GM23338 (cell line): ENCODE data around the gene DLG2. TPM values are rescaled to one million over a fixed set of nuclear protein-coding genes. Genes with fewer than 3 reads are reported as not detected.

ENCODE experiments used
- ATAC-seq: fragments of 200-7000 bp; cut with Tn5 transposase; 3 replicates; pipeline ENCODE4 v1.9.1; 2020
- DNase-seq: peaks from one replicate; pipeline ENCODE4 v3.0.0-alpha.2; 2015; ENCODE audit warnings: low spot score
- H2AFZ ChIP-seq: fragments of 200-600 bp; sonication (generic); 2 replicates; pipeline ENCODE4 v1.8.0; 2016; ENCODE audit warnings: antibody characterized with exemption, mild to moderate bottlenecking, moderate library complexity
- H3F3A ChIP-seq: fragments of 200-600 bp; sonication (generic); replicated peaks from 2 replicates; pipeline ENCODE4 v1.8.0; 2017; ENCODE audit warnings: antibody characterized with exemption, mixed run types, low read depth
- H3K27ac ChIP-seq: fragments of 200-600 bp; sonication (generic); 2 replicates; pipeline ENCODE4 v1.6.1; 2016; ENCODE audit warnings: low read depth
- H3K27me3 ChIP-seq: fragments of 200-600 bp; sonication (generic); 2 replicates; pipeline ENCODE4 v1.8.0; 2016; ENCODE audit warnings: mild to moderate bottlenecking, mixed run types, moderate library complexity; ENCODE audit not compliant: insufficient read depth
- H3K36me3 ChIP-seq: fragments of 200-600 bp; sonication (generic); 2 replicates; pipeline ENCODE4 v1.8.0; 2016; ENCODE audit warnings: mild to moderate bottlenecking; ENCODE audit not compliant: insufficient read depth
- H3K4me1 ChIP-seq: fragments of 200-600 bp; sonication (generic); 2 replicates; pipeline ENCODE4 v1.8.0; 2016; ENCODE audit warnings: mild to moderate bottlenecking, moderate library complexity; ENCODE audit not compliant: insufficient read depth
- H3K4me2 ChIP-seq: fragments of 200-600 bp; sonication (generic); 2 replicates; pipeline ENCODE4 v1.7.1; 2017; ENCODE audit warnings: mixed run types
- H3K4me3 ChIP-seq: fragments of 200-600 bp; sonication (generic); 2 replicates; pipeline ENCODE4 v1.6.1; 2016; ENCODE audit warnings: mixed run types
- H3K79me2 ChIP-seq: fragments of 200-600 bp; sonication (generic); replicated peaks from 2 replicates; pipeline ENCODE4 v1.8.0; 2017; ENCODE audit warnings: mild to moderate bottlenecking; ENCODE audit not compliant: insufficient read depth
- H3K9me2 ChIP-seq: fragments of 200-600 bp; sonication (generic); 2 replicates; pipeline ENCODE4 v1.8.0; 2017; ENCODE audit not compliant: insufficient read depth
- H4K20me1 ChIP-seq: fragments of 200-600 bp; sonication (generic); replicated peaks from 2 replicates; pipeline ENCODE4 v1.8.0; 2017; ENCODE audit warnings: mild to moderate bottlenecking; ENCODE audit not compliant: insufficient read depth
- H3K27ac Mint-ChIP-seq: 2 replicates; pipeline ENCODE4 v1.8.0; 2020; ENCODE audit warnings: inconsistent platforms, mild to moderate bottlenecking, moderate library complexity, mixed read lengths
- H3K27me3 Mint-ChIP-seq: 3 replicates; pipeline ENCODE4 v1.8.0; 2022; ENCODE audit warnings: low read depth, mild to moderate bottlenecking, moderate library complexity, mixed read lengths, inconsistent platforms; ENCODE audit not compliant: insufficient read depth, poor library complexity
- H3K36me3 Mint-ChIP-seq: 3 replicates; pipeline ENCODE4 v1.8.0; 2021; ENCODE audit warnings: low read depth, mild to moderate bottlenecking, inconsistent platforms, moderate library complexity, mixed read lengths
- H3K4me1 Mint-ChIP-seq: 3 replicates; pipeline ENCODE4 v1.8.0; 2020; ENCODE audit warnings: mild to moderate bottlenecking, inconsistent platforms, mixed read lengths
- H3K4me3 Mint-ChIP-seq: 3 replicates; pipeline ENCODE4 v1.8.0; 2021; ENCODE audit warnings: moderate library complexity, mild to moderate bottlenecking, inconsistent platforms, mixed read lengths
- H3K9me3 Mint-ChIP-seq: 3 replicates; pipeline ENCODE4 v1.8.0; 2020; ENCODE audit warnings: moderate library complexity, mild to moderate bottlenecking, inconsistent platforms, mixed read lengths
- CREB1 ChIP-seq: fragments of 250-450 bp; sonication (Bioruptor Pico); IDR thresholded peaks from 2 replicates; pipeline ENCODE4 v1.5.0; 2020; ENCODE audit warnings: low read depth, mild to moderate bottlenecking, moderate library complexity
- CTCF ChIP-seq, 2 experiments: fragments of 200-600 bp in 1 of 2; sonication (generic) in 1 of 2; conservative IDR thresholded peaks; 2 replicates each; pipeline versions ENCODE4 v1.5.1 to v1.6.1; 2016 to 2017; ENCODE audit warnings: antibody characterized with exemption in 2 of 2, low read depth in 2 of 2, mild to moderate bottlenecking in 2 of 2, moderate library complexity in 1 of 2
- EZH2 ChIP-seq: fragments of 200-600 bp; sonication (generic); IDR thresholded peaks from one replicate; pipeline ENCODE4 v1.8.0; 2017; ENCODE audit warnings: antibody characterized with exemption, mild to moderate bottlenecking, low read depth; ENCODE audit not compliant: unreplicated experiment
- EZH2phosphoT487 ChIP-seq: fragments of 200-600 bp; sonication (generic); IDR thresholded peaks from one replicate; pipeline ENCODE4 v1.8.1; 2018; ENCODE audit warnings: antibody characterized with exemption; ENCODE audit not compliant: unreplicated experiment
- JUNB ChIP-seq: IDR thresholded peaks from one replicate; pipeline ENCODE4 v1.6.1; 2016; ENCODE audit warnings: antibody characterized with exemption; ENCODE audit not compliant: unreplicated experiment
- NANOG ChIP-seq: IDR thresholded peaks from 2 replicates; pipeline ENCODE4 v1.6.1; 2016; ENCODE audit warnings: antibody characterized with exemption, borderline replicate concordance
- POLR2AphosphoS5 ChIP-seq: IDR thresholded peaks from 2 replicates; pipeline ENCODE4 v1.6.1; 2016; ENCODE audit warnings: antibody characterized with exemption, low read depth
- REST ChIP-seq: IDR thresholded peaks from one replicate; pipeline ENCODE4 v1.6.1; 2018; ENCODE audit warnings: antibody characterized with exemption; ENCODE audit not compliant: unreplicated experiment
- STAT1 ChIP-seq: IDR thresholded peaks from one replicate; pipeline ENCODE4 v1.6.1; 2016; ENCODE audit warnings: antibody characterized with exemption; ENCODE audit not compliant: unreplicated experiment
- ZNF114 ChIP-seq: fragments of 250-450 bp; sonication (Bioruptor Pico); IDR thresholded peaks from 2 replicates; pipeline ENCODE4 v1.5.0; 2020; ENCODE audit warnings: mild to moderate bottlenecking, moderate library complexity
- ZNF331 ChIP-seq: fragments of 250-450 bp; sonication (Bioruptor Pico); IDR thresholded peaks from 2 replicates; pipeline ENCODE4 v1.5.0; 2020; ENCODE audit warnings: low read depth, mild to moderate bottlenecking, moderate library complexity
- ZNF462 ChIP-seq: fragments of 250-450 bp; sonication (Bioruptor Pico); IDR thresholded peaks from 2 replicates; pipeline ENCODE4 v1.5.0; 2020; ENCODE audit warnings: mild to moderate bottlenecking, moderate library complexity
- polyA plus RNA-seq: library from polyadenylated mRNA; unstranded; fragments of >200 nt; fragmentation: Nextera tagmentation; extraction: Ambion mirVana; gene quantifications from 2 replicates; pipeline ENCODE4 v1.2.1, GENCODE V29; 2016
- total RNA-seq: library from RNA; depleted of rRNA; stranded (reverse); fragments of >200 nt; shearing (Covaris generic); gene quantifications from 2 replicates; pipeline ENCODE4 v1.2.3, GENCODE V29; 2014
- TF ChIP-seq, protein P1 (sequence below): IDR thresholded peaks from 2 replicates; pipeline ENCODE4 v1.6.1; 2016; ENCODE audit warnings: antibody characterized with exemption

DLG2 gene
- total and polyA plus RNA-seq, 2 experiments from 2014 or later, result 19.8 to 21.5 TPM

GRCh38 chr11:83725728-83726127 lies 1901.4 kb downstream of the DLG2 start:
- Histone ChIP-seq H4K20me1 (no peaks in the 10 kb centered on the region), H2AFZ (no peak overlapping the region), H3K9me2 (no peaks in the 10 kb centered on the region), H3K36me3 (no peaks in the 10 kb centered on the region), H3K4me3 (peak overlapping the region; percentile 55), H3K4me1 (peaks cover 44% of the 10 kb centered on the region), H3K27ac (peak overlapping the region; percentile 98), H3K4me2 (peak overlapping the region; percentile 61), H3K79me2 (no peaks in the 10 kb centered on the region; the same call in none of the 2 replicates), H3F3A (0 out of 2 replicates have a peak, but pooled peaks cover 6% of the 10 kb centered on the region), H3K27me3 (no peaks in the 10 kb centered on the region)
- H3K36me3 Mint-ChIP-seq, result no peaks in the 10 kb centered on the region
- peak overlapping the region; percentile 80 for H3K4me3 Mint-ChIP-seq
- H3K27me3 Mint-ChIP-seq, result peaks cover 3% of the 10 kb centered on the region
- TF ChIP-seq ZNF462 (CRISPR knock-in tag) (no peak), ZNF331 (CRISPR knock-in tag) (no peak), EZH2phosphoT487 (no peak), EZH2 (no peak), STAT1 (no peak), NANOG (no peak), JUNB (no peak), CREB1 (no peak), ZNF114 (CRISPR knock-in tag) (no peak), POLR2AphosphoS5 (no peak), REST (no peak), CTCF (conservative IDR thresholded peaks at IDR 0.05; ENCODE audit: low read depth in 2 of 2) (no peak)
- TF ChIP-seq, protein P1, sequence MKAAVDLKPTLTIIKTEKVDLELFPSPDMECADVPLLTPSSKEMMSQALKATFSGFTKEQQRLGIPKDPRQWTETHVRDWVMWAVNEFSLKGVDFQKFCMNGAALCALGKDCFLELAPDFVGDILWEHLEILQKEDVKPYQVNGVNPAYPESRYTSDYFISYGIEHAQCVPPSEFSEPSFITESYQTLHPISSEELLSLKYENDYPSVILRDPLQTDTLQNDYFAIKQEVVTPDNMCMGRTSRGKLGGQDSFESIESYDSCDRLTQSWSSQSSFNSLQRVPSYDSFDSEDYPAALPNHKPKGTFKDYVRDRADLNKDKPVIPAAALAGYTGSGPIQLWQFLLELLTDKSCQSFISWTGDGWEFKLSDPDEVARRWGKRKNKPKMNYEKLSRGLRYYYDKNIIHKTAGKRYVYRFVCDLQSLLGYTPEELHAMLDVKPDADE, result no peak
- ATAC-seq (no peak), DNase-seq (peak; percentile 17)
- no peaks in the 10 kb centered on the region for H3K9me3 Mint-ChIP-seq
- peak overlapping the region; percentile 97 for H3K27ac Mint-ChIP-seq
- H3K4me1 Mint-ChIP-seq, result peaks cover 44% of the 10 kb centered on the region
